ENCODE results near the gene WNT9B. TPM values are rescaled to one million over a fixed set of nuclear protein-coding genes. Genes with fewer than 3 reads are reported as not detected.

WNT9B gene
- total RNA-seq, 1 experiment from 2014 or later = not detected

DNA sequence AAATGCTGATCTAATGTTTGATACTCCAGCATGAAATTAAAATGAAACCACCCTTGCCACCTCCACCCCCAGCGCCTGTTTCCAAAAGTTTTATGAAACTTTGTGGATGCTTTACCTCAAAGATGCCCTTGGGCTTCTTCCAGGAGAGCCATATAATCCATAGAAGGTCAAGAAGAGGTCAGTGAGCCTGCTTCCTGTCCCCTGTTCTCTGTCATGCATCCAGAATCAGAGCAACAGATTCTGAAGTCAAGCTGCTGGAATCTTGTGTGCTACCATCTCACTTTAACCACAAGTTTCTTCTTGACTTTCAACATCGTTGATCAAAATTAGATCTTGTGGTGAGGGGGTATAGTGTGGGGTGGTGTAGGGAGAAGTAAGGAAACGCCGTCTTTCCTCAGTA lies 80.2 kb downstream of the WNT9B start:
- H3F3A ChIP-seq (ENCODE audit: low read length, unreplicated experiment) = no peaks in the 10 kb centered on the region
- peaks cover 37% of the 10 kb centered on the region for H3K79me2 ChIP-seq (ENCODE audit: low read length)
- no peak overlapping the region for H3K4me2 ChIP-seq (ENCODE audit: low read length)
- H3K4me3 ChIP-seq (ENCODE audit: low read length) = no peak overlapping the region
- DNase-seq (no peak), ATAC-seq (no peak)
- peaks cover 33% of the 10 kb centered on the region for H4K20me1 ChIP-seq (ENCODE audit: low read length)
- TF ChIP-seq, protein P1, sequence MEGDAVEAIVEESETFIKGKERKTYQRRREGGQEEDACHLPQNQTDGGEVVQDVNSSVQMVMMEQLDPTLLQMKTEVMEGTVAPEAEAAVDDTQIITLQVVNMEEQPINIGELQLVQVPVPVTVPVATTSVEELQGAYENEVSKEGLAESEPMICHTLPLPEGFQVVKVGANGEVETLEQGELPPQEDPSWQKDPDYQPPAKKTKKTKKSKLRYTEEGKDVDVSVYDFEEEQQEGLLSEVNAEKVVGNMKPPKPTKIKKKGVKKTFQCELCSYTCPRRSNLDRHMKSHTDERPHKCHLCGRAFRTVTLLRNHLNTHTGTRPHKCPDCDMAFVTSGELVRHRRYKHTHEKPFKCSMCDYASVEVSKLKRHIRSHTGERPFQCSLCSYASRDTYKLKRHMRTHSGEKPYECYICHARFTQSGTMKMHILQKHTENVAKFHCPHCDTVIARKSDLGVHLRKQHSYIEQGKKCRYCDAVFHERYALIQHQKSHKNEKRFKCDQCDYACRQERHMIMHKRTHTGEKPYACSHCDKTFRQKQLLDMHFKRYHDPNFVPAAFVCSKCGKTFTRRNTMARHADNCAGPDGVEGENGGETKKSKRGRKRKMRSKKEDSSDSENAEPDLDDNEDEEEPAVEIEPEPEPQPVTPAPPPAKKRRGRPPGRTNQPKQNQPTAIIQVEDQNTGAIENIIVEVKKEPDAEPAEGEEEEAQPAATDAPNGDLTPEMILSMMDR (conservative IDR thresholded peaks at IDR 0.05; ENCODE audit: low read depth, low read length) = no peak
- TF ChIP-seq EZH2 (IDR thresholded peaks at IDR 0.05; ENCODE audit: low read length, unreplicated experiment) (no peak), EZH2phosphoT487 (IDR thresholded peaks at IDR 0.05; ENCODE audit: borderline replicate concordance, low read length) (no peak)
- no peaks in the 10 kb centered on the region for H3K27me3 ChIP-seq (ENCODE audit: low read length)
- peaks cover 62% of the 10 kb centered on the region for H3K36me3 ChIP-seq (ENCODE audit: low read depth, low read length)
- POLR2A ChIA-PET (ENCODE audit: unreplicated experiment) = no interaction called here
- no peak overlapping the region for H2AFZ ChIP-seq (ENCODE audit: low read length)
- H3K27ac ChIP-seq (ENCODE audit: low read length) = no peak overlapping the region
- CTCF ChIA-PET = no interaction called here
- intact Hi-C loops (cut with micrococcal nuclease) = no loop called here
- H3K9me2 ChIP-seq (replicated peaks; ENCODE audit: low read length) = no peaks in the 10 kb centered on the region
- H3K9ac ChIP-seq (ENCODE audit: low read length) = no peak overlapping the region
- no peaks in the 10 kb centered on the region for H3K9me3 ChIP-seq (ENCODE audit: low read length)
- no TSS peak for BruUV-seq (replicated peaks)
- peaks cover 12% of the 10 kb centered on the region; the same call in 1 of the 2 replicates for H3K4me1 ChIP-seq (ENCODE audit: insufficient read depth, low read length)

DNA sequence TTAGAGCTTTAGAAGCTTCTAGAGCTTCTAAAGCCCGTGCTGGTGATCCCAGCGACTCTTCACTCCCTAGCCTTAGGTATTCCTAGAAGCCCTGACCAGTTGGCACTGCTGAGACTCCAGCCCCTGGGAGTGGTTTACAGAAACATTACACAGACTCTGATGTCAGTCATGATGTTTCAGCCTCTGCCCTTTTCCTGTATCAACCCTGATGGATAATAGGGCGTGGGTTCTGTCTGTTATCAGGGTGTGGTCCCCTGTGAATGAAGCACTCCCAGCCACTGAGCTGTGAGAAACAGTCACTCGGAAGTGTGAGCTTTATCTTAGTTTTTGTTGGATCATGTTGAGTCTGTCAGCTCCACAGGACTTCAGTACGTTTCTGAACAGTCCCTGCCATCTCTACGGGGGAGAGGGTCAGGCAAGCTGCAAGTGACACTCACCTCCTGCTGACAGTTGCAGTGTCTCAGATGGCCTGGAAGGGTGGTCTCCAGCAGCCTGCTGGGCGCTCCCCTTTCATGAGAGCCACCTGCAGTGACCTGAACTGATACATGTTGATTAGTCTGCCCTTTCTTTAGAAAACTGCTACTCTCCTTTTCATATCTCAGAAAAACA lies 84.4 kb downstream of the WNT9B start:
- no TSS peak for BruUV-seq (replicated peaks)
- no peaks in the 10 kb centered on the region for H3K27me3 ChIP-seq (ENCODE audit: low read length)
- no peak for DNase-seq
- H3F3A ChIP-seq (ENCODE audit: low read length, unreplicated experiment) = no peaks in the 10 kb centered on the region
- CTCF ChIA-PET = no interaction called here
- H3K9me3 ChIP-seq (ENCODE audit: low read length) = no peaks in the 10 kb centered on the region
- no peak overlapping the region for H3K27ac ChIP-seq (ENCODE audit: low read length)
- no peaks in the 10 kb centered on the region for H3K79me2 ChIP-seq (ENCODE audit: low read length)
- H4K20me1 ChIP-seq (ENCODE audit: low read length) = no peaks in the 10 kb centered on the region
- H3K9ac ChIP-seq (ENCODE audit: low read length) = no peak overlapping the region
- H3K4me3 ChIP-seq (ENCODE audit: low read length) = no peak overlapping the region
- H3K4me1 ChIP-seq (ENCODE audit: insufficient read depth, low read length) = no peaks in the 10 kb centered on the region
- H3K36me3 ChIP-seq (ENCODE audit: low read depth, low read length) = peaks cover 85% of the 10 kb centered on the region
- intact Hi-C loops (cut with micrococcal nuclease) = no loop called here
- H3K4me2 ChIP-seq (ENCODE audit: low read length) = no peak overlapping the region
- ATAC-seq = peak; percentile 44
- TF ChIP-seq, protein P1 (conservative IDR thresholded peaks at IDR 0.05; ENCODE audit: low read depth, low read length) = no peak
- TF ChIP-seq EZH2phosphoT487 (IDR thresholded peaks at IDR 0.05; ENCODE audit: borderline replicate concordance, low read length) = no peak
- no peak for TF ChIP-seq EZH2 (IDR thresholded peaks at IDR 0.05; ENCODE audit: low read length, unreplicated experiment)
- POLR2A ChIA-PET (ENCODE audit: unreplicated experiment) = no interaction called here
- no peak overlapping the region for H2AFZ ChIP-seq (ENCODE audit: low read length)
- no peaks in the 10 kb centered on the region for H3K9me2 ChIP-seq (replicated peaks; ENCODE audit: low read length)

Other genes starting within 250 kb of the WNT9B start
- gene WNT3, start 32.9 kb upstream of the WNT9B start, total RNA-seq (2014; rRNA removed) = 4.9 and 5.7 TPM in 2 replicates
- gene GOSR2, start 71.6 kb downstream of the WNT9B start, total RNA-seq (2014; rRNA removed) = 45.6 and 48.4 TPM in 2 replicates
- 0.11 TPM in 1 of 2 replicates, not detected in the other for gene RPRML, start 127.7 kb downstream of the WNT9B start, total RNA-seq (2014; rRNA removed)